HG02852 (cell line): Measurements from ENCODE around the gene TBC1D20.

Experiments used
- ATAC-seq: cut with Tn5 transposase; IDR thresholded peaks from one replicate; pipeline ENCODE4 v1.9.1; 2021; ENCODE audit warnings: mild to moderate bottlenecking, moderate library complexity; ENCODE audit not compliant: unreplicated experiment

Gene TBC1D20

DNA sequence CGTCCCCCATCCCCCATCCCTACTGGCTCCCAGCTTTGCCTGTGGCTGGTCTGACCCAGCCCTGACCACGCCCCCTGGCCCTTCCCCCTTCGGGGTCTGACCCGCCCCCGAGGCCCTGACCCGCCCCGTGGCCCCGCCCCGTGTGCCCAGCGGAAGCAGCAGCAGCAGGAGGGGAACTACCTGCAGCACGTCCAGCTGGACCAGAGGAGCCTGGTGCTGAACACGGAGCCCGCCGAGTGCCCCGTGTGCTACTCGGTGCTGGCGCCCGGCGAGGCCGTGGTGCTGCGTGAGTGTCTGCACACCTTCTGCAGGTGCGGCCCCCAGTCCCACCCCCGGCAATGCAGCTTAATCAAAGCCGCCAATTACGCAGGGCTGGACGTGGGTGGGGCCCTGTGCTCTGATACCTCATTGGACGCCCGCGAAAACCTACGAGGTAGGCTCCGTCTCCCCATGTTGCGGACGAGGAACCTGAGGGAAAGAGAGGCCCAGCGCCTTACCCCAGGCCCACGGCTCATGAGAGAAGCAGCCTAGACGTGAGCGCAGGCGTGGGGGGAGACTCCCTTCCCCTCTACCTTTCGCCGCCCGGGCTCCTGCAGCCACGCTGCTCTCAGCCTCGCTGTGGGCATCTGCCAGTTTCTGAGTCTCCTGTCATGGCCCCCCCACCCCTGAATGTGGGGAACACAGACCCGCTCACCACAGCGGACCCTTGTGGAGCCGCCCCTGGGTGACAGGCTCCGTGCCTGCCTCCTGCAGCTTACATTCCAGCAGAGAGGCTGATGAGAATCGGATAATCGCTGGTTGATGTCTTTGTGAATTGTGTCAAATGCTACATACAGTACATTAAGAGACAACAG is 41.4 kb downstream of the TBC1D20 start:
- ATAC-seq = no peak

DNA sequence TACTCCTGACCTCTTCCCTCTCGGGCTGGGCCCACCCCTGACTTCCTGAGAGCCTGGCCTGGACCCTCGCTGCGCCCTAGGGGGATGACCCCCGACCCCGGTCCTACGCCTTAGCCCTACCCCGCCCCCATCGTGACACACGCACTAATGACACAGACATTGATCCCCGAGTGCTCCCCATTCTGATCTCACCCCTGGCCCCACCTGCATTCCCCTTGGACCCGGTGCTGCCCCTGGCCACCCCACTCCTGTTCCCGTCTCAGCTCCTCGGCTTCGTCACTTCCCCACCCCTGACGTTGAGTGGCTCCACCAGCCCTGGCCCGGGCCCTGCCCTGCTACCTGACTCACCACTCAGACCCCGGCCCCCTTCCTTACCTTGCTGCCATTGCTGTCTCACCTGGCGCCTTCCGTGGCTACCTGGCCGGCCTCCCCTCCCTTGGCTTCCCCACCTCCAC is 42.1 kb downstream of the TBC1D20 start:
- ATAC-seq = no peak

- no peak for ATAC-seq
These were observed 42.7 kb downstream of the TBC1D20 start for GRCh38 chr20:419556-420165.

DNA sequence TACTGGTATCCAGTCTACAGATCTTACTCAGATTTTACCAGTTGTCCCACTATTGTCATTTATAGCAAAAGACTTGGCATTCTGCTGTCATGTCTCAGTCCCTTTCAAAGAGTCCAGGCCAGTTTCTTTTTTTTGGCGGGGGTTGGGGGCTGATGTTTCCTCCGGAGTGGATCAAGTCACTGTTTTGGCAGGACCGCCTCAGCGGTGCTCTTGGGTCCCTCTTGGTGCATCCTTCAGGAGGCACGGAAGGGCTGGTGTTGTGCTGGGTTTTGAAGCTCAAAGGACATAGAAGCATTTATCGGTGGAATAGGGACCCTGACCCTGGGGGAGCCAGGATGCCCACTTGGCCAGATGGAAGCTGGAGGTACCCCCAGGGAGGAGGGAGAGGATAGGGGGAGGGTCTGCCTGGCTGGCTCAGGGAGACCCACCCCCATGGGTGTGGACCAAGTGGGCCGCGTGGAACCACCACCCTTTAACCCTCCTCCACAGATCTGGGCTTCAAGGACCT is 43.4 kb downstream of the TBC1D20 start:
- ATAC-seq = no peak

- no peak for ATAC-seq
These were observed 44.5 kb downstream of the TBC1D20 start for GRCh38 chr20:417801-418342.

- ATAC-seq = no peak
These were observed 45.2 kb downstream of the TBC1D20 start for GRCh38 chr20:416950-417800.

DNA sequence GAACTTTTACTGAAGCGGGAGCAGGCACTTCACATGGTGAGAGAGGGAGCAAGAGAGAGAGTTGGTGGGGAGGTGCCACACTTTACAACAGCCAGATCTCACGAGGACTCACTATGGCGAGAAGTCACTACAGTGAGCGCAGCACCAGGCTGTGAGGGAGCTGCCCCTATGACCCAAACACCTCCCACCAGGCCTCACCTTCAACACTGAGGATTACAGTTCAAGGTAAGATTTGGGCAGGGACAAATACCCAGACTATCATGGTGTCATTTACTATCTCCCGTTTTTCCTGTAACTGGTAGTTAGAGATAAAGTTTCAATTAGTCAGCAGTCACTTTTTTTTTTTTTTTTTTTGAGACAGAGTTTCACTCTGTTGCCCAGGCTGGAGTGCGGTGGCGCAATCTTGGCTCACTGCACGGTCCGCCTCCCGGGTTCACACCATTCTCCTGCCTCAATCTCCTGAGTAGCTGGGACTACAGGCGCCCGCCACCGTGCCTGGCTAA is 46.5 kb downstream of the TBC1D20 start:
- no peak for ATAC-seq

DNA sequence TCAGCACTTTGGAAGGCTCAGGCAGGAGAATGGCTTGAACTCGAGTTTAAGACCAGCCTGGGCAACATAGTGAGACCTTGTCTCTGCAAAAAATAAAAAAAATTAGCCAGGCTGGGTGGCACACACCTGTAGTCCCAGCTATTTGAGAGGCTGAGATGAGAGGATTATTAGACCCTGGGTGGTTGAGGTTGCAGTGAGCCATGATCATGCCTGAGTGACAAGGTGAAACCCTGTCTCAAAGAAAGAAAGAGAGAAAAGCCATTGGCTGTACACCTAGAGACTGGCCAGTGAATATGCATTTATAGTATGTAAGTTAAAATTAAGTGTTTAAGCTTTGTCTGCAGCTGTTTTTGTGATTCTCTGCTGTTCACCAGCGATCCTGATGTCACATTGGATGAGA is 48.2 kb downstream of the TBC1D20 start:
- ATAC-seq = no peak

- no peak for ATAC-seq
These were observed 50.3 kb downstream of the TBC1D20 start for GRCh38 chr20:412081-412480.

- ATAC-seq = no peak
These were observed 52.4 kb downstream of the TBC1D20 start for GRCh38 chr20:409697-410559.

GRCh38 chr20:408843-409696 is 53.3 kb downstream of the TBC1D20 start:
- ATAC-seq = peak; percentile 16

GRCh38 chr20:407953-408842 is 54.1 kb downstream of the TBC1D20 start, which contains the start of gene RBCK1:
Gene RBCK1 (plus strand): TSS chr20:408299. CDS start chr20:408758, 459 bp downstream.
- peak; percentile 72 for ATAC-seq

DNA sequence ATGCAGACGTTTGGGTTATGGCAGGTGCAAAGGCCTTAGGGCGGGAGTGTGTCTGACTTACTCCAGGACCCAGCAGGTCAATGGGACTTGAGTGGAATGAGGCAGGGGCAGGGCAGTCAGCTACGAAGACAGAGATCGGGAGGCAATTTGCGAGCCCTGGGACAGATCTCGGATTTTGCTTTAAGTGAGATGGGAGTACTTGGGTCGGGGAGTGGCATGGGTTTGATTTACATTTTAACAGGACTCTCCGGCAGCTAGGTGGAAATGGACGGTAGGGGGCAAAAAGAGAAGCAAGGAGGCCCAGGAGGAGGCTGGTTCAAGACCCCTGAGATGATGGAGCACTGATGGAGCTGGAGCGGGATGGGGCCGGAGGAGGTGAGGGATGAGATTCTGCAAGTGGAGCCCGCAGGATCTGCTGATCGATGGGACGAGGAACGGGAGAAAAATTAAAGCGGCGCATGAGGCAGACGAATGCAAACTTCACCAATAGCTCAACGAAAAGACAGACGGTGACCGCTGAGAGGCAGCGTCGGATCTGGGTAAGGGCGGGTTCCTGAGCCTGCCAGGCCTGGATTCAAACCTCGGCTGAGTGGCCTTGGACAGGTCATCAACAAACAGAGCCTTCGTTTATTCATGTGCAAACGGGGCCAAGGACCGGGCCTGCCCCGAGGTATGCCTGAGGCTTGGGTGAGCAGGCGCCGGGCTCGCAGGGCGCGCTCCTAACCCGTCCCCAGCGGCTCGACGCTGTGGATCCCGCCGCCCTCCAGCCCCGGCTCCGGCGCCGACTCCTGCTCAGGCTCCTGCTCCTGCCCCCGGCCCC is 55.0 kb downstream of the TBC1D20 start:
- peak; percentile 62 for ATAC-seq

GRCh38 chr20:406200-407132 is 55.9 kb downstream of the TBC1D20 start:
- no peak for ATAC-seq

DNA sequence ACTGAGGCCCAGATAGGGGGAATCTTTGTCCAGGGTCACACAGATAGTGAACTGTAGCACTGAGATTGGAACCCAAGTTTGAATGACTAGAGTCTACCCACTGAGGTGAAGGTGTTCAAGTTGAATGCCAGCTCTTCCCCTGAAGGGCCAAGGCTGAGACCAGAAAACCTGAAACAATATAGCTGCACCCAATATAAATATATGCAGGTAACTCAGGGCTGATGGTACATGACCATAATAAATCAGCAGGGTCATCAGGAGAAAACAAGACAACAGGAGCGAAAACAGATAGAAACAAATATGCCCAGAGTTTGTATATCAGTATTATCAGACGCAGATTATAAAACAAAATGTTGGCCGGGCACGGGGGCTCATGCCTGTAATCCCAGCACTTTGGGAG is 58.2 kb downstream of the TBC1D20 start:
- ATAC-seq = no peak

DNA sequence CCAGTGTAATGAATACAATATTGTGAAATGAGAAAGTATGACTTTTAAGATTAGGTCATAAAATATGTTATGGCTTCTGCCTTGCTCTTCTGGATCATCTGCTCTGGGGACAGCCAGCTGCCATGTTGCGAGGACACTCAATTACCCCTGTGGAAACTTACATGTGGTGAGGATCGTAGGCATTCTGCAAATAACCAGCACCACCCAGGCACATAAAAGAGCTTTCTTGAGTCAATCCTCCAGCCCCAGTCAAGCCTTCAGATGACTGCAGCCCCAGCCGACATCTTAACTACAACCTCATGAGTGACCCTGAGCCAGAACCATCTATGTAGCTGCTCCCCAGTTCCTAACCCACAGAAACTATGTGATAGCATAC is 58.8 kb downstream of the TBC1D20 start:
- ATAC-seq = no peak
